Smooth muscle cell (in vitro differentiated cells): ENCODE data around the gene TAS1R3. TPM values are rescaled to one million over a fixed set of nuclear protein-coding genes. Genes with fewer than 3 reads are reported as not detected.

Experiments
- DNase-seq: peaks from one replicate; lab custom pipeline; 2025; ENCODE audit not compliant: unreplicated experiment; lab: John Stamatoyannopoulos, UW
- H2AFZ ChIP-seq: fragments of 200-600 bp; sonication (generic); 2 replicates; pipeline ENCODE4 v1.6.0; 2016; ENCODE audit warnings: antibody characterized with exemption, low read depth, mild to moderate bottlenecking
- H3F3A ChIP-seq: fragments of 200-600 bp; sonication (generic); 2 replicates; pipeline ENCODE4 v1.6.0; 2017; ENCODE audit warnings: antibody characterized with exemption, low read depth
- H3K27ac ChIP-seq: fragments of 200-600 bp; sonication (generic); 2 replicates; pipeline ENCODE4 v1.5.1; 2016; ENCODE audit warnings: low read depth, mild to moderate bottlenecking
- H3K27me3 ChIP-seq: fragments of 200-600 bp; sonication (generic); 2 replicates; pipeline ENCODE4 v1.6.1; 2016; ENCODE audit warnings: low read depth, mild to moderate bottlenecking
- H3K36me3 ChIP-seq: fragments of 200-600 bp; sonication (generic); 2 replicates; pipeline ENCODE4 v1.5.1; 2016; ENCODE audit warnings: low read depth
- H3K4me1 ChIP-seq: fragments of 200-600 bp; sonication (generic); 2 replicates; pipeline ENCODE4 v1.5.1; 2016; ENCODE audit warnings: low read depth
- H3K4me2 ChIP-seq: fragments of 200-600 bp; sonication (generic); 2 replicates; pipeline ENCODE4 v1.6.0; 2016; ENCODE audit warnings: mild to moderate bottlenecking
- H3K4me3 ChIP-seq: fragments of 200-600 bp; sonication (generic); 2 replicates; pipeline ENCODE4 v1.5.1; 2016; ENCODE audit warnings: mild to moderate bottlenecking
- H3K79me2 ChIP-seq: fragments of 200-600 bp; sonication (generic); 2 replicates; pipeline ENCODE4 v1.6.0; 2016; ENCODE audit warnings: low read depth, mild to moderate bottlenecking
- H3K9ac ChIP-seq: fragments of 200-600 bp; sonication (generic); 2 replicates; pipeline ENCODE4 v1.6.0; 2016; ENCODE audit warnings: low read depth
- H3K9me3 ChIP-seq: fragments of 200-600 bp; sonication (generic); replicated peaks from 2 replicates; pipeline ENCODE4 v1.5.1; 2016; ENCODE audit warnings: low read depth
- H4K20me1 ChIP-seq: fragments of 200-600 bp; sonication (generic); 2 replicates; pipeline ENCODE4 v1.6.0; 2016; ENCODE audit warnings: low read depth
- CTCF ChIP-seq: fragments of 200-600 bp; sonication (generic); IDR thresholded peaks from 2 replicates; pipeline ENCODE4 v1.5.1; 2017; ENCODE audit warnings: borderline replicate concordance, mild to moderate bottlenecking, antibody characterized with exemption; ENCODE audit not compliant: insufficient read depth, poor library complexity, severe bottlenecking
- WGBS: methylation state at CpG from one replicate; pipeline ENCODE4 v1.1.7; 2016; ENCODE audit warnings: low lambda C conversion rate; 5-methylcytosine and 5-hydroxymethylcytosine counted together
- polyA plus RNA-seq: library from polyadenylated mRNA; unstranded; fragments of >200 nt; fragmentation: Nextera tagmentation; extraction: Ambion mirVana; gene quantifications from 2 replicates; pipeline ENCODE4 v1.2.1, GENCODE V29; 2016
- total RNA-seq: library from RNA; depleted of rRNA; stranded (reverse); fragments of >200 nt; gene quantifications from 2 replicates; pipeline ENCODE4 v1.2.3, GENCODE V29; 2014

Gene TAS1R3
- total and polyA plus RNA-seq, 2 experiments from 2014 or later = 0.18 to 0.39 TPM

- no peaks in the 10 kb centered on the region for H3K36me3 ChIP-seq
- H3K4me1 ChIP-seq = peaks cover 36% of the 10 kb centered on the region
- H3K79me2 ChIP-seq = peaks cover 40% of the 10 kb centered on the region
- TF ChIP-seq CTCF = no peak
- H2AFZ ChIP-seq = no peak overlapping the region
- peak overlapping the region; percentile 71 for H3K9ac ChIP-seq
- H3K4me2 ChIP-seq = peak overlapping the region; percentile 99
- no peaks in the 10 kb centered on the region for H3K27me3 ChIP-seq
- H3K4me3 ChIP-seq = peak overlapping the region; percentile 86
- no peak for DNase-seq
- whole genome bisulfite sequencing = 60% methylated on average over 27 of the region's 27 CpGs
- H3F3A ChIP-seq = peaks cover 4% of the 10 kb centered on the region
- no peaks in the 10 kb centered on the region for H3K9me3 ChIP-seq
- peaks cover 80% of the 10 kb centered on the region for H4K20me1 ChIP-seq
- peak overlapping the region; percentile 29 for H3K27ac ChIP-seq
Observed at GRCh38 chr1:1306661-1307260, 24.3 kb upstream of the TAS1R3 start.

- H2AFZ ChIP-seq = no peak overlapping the region
- H3K4me3 ChIP-seq = peak overlapping the region; percentile 86
- peak overlapping the region; percentile 99 for H3K4me2 ChIP-seq
- H3K9me3 ChIP-seq = no peaks in the 10 kb centered on the region
- peak overlapping the region; percentile 29 for H3K27ac ChIP-seq
- 3% methylated on average over 32 of the region's 83 CpGs for WGBS
- TF ChIP-seq CTCF = no peak
- no peak for DNase-seq
- H3K79me2 ChIP-seq = peaks cover 40% of the 10 kb centered on the region
- no peaks in the 10 kb centered on the region for H3K27me3 ChIP-seq
- H3F3A ChIP-seq = peaks cover 4% of the 10 kb centered on the region
- H3K9ac ChIP-seq = peak overlapping the region; percentile 71
- H3K36me3 ChIP-seq = no peaks in the 10 kb centered on the region
- H3K4me1 ChIP-seq = peaks cover 36% of the 10 kb centered on the region
- H4K20me1 ChIP-seq = peaks cover 74% of the 10 kb centered on the region
Observed at GRCh38 chr1:1307261-1307922, 23.7 kb upstream of the TAS1R3 start.

- peak within 1 kb of the TSS; percentile 88 for H3K27ac ChIP-seq
- peaks cover 75% of the 10 kb centered on the region for H4K20me1 ChIP-seq
- peak; percentile 98 for DNase-seq
- H3K79me2 ChIP-seq = peaks cover 34% of the 10 kb centered on the region
- peaks cover 36% of the 10 kb centered on the region for H3K4me1 ChIP-seq
- no peaks in the 10 kb centered on the region for H3K9me3 ChIP-seq
- 2% methylated on average over 66 of the region's 131 CpGs for WGBS
- H3F3A ChIP-seq = peaks cover 4% of the 10 kb centered on the region
- peak within 1 kb of the TSS; percentile 99 for H3K4me2 ChIP-seq
- H3K4me3 ChIP-seq = peak within 1 kb of the TSS; percentile 86
- no peaks in the 10 kb centered on the region for H3K27me3 ChIP-seq
- H3K9ac ChIP-seq = peak within 1 kb of the TSS; percentile 85
- H2AFZ ChIP-seq = peak within 1 kb of the TSS; percentile 94
- TF ChIP-seq CTCF = no peak
- no peaks in the 10 kb centered on the region for H3K36me3 ChIP-seq
Observed at GRCh38 chr1:1307923-1308755, 22.9 kb upstream of the TAS1R3 start, which contains the start of the genes ACAP3 and PUSL1. Gene ACAP3, minus strand, starts transcription at chr1:1307930. Its CDS starts 115 bp downstream, at chr1:1307815. Gene PUSL1, plus strand, starts transcription at chr1:1308597. Its CDS starts 47 bp downstream, at chr1:1308644.
